IMR-90 (cell line): Measurements from ENCODE around the gene ALG11. TPM values are rescaled to one million over a fixed set of nuclear protein-coding genes. Genes with fewer than 3 reads are reported as not detected.
A peak's percentile ranks its signal among the peaks of the same experiment; 100 is the strongest.

Experiments used
- ATAC-seq: fragments of 200-7000 bp; cut with Tn5 transposase; 2 replicates; pipeline ENCODE4 v1.9.1; 2020; ENCODE audit warnings: low read depth, mild to moderate bottlenecking, moderate library complexity
- BruUV-seq: library from RNA; stranded (reverse); fragments of 400-500 nt; replicated peaks from 2 replicates; lab custom pipeline; 2021; lab: Mats Ljungman, UMichigan
- CTCF ChIA-PET: fragments of 300-600 bp; formaldehyde crosslinking; extraction: SDS; loops from one replicate; lab custom pipeline; 2021; ENCODE audit warnings: antibody characterized with exemption; lab: Yijun Ruan, JAX
- POLR2A ChIA-PET: fragments of 300-600 bp; sonication (Branson Sonifier 250); formaldehyde crosslinking; loops from one replicate; lab custom pipeline; 2022; ENCODE audit warnings: antibody characterized with exemption; ENCODE audit not compliant: unreplicated experiment; lab: Charles Lee
- DNase-seq: peaks from one replicate; pipeline ENCODE4 v3.0.0; 2013
- H2AFZ ChIP-seq: replicated peaks from 2 replicates; pipeline ENCODE3; 2013; ENCODE audit warnings: low read length, mild to moderate bottlenecking; ENCODE audit not compliant: poor library complexity
- H2AK5ac ChIP-seq: 2 replicates; pipeline ENCODE4 v1.6.1; 2013; ENCODE audit warnings: low read depth, low read length, inconsistent platforms
- H2AK9ac ChIP-seq: replicated peaks from 2 replicates; pipeline ENCODE3; 2013; ENCODE audit warnings: mild to moderate bottlenecking, low read depth, low read length, moderate library complexity; ENCODE audit not compliant: poor library complexity
- H2BK120ac ChIP-seq: 2 replicates; pipeline ENCODE4 v1.6.1; 2013; ENCODE audit warnings: low read depth, low read length, inconsistent platforms
- H2BK15ac ChIP-seq: 3 replicates; pipeline ENCODE4 v1.6.1; 2013; ENCODE audit warnings: low read depth, low read length, inconsistent platforms
- H2BK20ac ChIP-seq: 2 replicates; pipeline ENCODE4 v1.6.1; 2013; ENCODE audit warnings: low read depth, mild to moderate bottlenecking, inconsistent platforms, low read length, moderate library complexity
- H2BK5ac ChIP-seq: 2 replicates; pipeline ENCODE4 v1.6.1; 2013; ENCODE audit warnings: mild to moderate bottlenecking, low read depth, low read length, inconsistent platforms; ENCODE audit not compliant: poor library complexity, severe bottlenecking
- H3K14ac ChIP-seq: replicated peaks from 2 replicates; pipeline ENCODE4 v1.6.1; 2013; ENCODE audit warnings: low read depth, low read length, inconsistent platforms
- H3K18ac ChIP-seq: 2 replicates; pipeline ENCODE4 v1.6.1; 2013; ENCODE audit warnings: low read depth, low read length, control low read depth
- H3K23ac ChIP-seq: 2 replicates; pipeline ENCODE4 v1.6.1; 2013; ENCODE audit warnings: low read depth, low read length, inconsistent platforms
- H3K27ac ChIP-seq: 2 replicates; pipeline ENCODE4 v1.5.1; 2013; ENCODE audit warnings: mild to moderate bottlenecking, control low read depth, low read length; ENCODE audit not compliant: insufficient read depth
- H3K27me3 ChIP-seq: 2 replicates; pipeline ENCODE4 v1.6.1; 2013; ENCODE audit warnings: low read length; ENCODE audit not compliant: control insufficient read depth, insufficient read depth
- H3K36me3 ChIP-seq: 2 replicates; pipeline ENCODE4 v1.6.1; 2013; ENCODE audit warnings: low read length, mixed read lengths; ENCODE audit not compliant: control insufficient read depth, insufficient read depth
- H3K4ac ChIP-seq: 2 replicates; pipeline ENCODE4 v1.6.1; 2013; ENCODE audit warnings: low read depth, low read length, inconsistent platforms
- H3K4me1 ChIP-seq: 2 replicates; pipeline ENCODE4 v1.6.1; 2013; ENCODE audit warnings: low read length, mixed read lengths; ENCODE audit not compliant: control insufficient read depth, insufficient read depth
- H3K4me2 ChIP-seq: 2 replicates; pipeline ENCODE4 v1.6.1; 2013; ENCODE audit warnings: low read depth, mild to moderate bottlenecking, control low read depth, low read length, moderate library complexity
- H3K4me3 ChIP-seq: 2 replicates; pipeline ENCODE4 v1.5.1; 2013; ENCODE audit warnings: low read depth, mild to moderate bottlenecking, control low read depth, low read length, moderate library complexity; ENCODE audit not compliant: insufficient read depth
- H3K56ac ChIP-seq: 2 replicates; pipeline ENCODE4 v1.6.1; 2013; ENCODE audit warnings: low read length, inconsistent platforms; ENCODE audit not compliant: insufficient read depth; ENCODE audit errors: extremely low read depth
- H3K79me1 ChIP-seq, 2 experiments: 2 replicates each; pipeline ENCODE4 v1.6.1; 2013; ENCODE audit warnings: low read length in 2 of 2, inconsistent platforms in 1 of 2, low read depth in 1 of 2
- H3K9ac ChIP-seq: 2 replicates; pipeline ENCODE4 v1.6.1; 2013; ENCODE audit warnings: low read depth, low read length, control low read depth
- H3K9me1 ChIP-seq: 2 replicates; pipeline ENCODE4 v1.6.1; 2013; ENCODE audit warnings: low read length, inconsistent platforms; ENCODE audit not compliant: insufficient read depth
- H3K9me3 ChIP-seq: 2 replicates; pipeline ENCODE4 v1.6.1; 2013; ENCODE audit warnings: low read length; ENCODE audit not compliant: control insufficient read depth, insufficient read depth
- H4K20me1 ChIP-seq: 2 replicates; pipeline ENCODE4 v1.6.1; 2013; ENCODE audit warnings: low read length, inconsistent platforms; ENCODE audit not compliant: insufficient read depth
- H4K5ac ChIP-seq: 2 replicates; pipeline ENCODE4 v1.6.1; 2013; ENCODE audit warnings: mild to moderate bottlenecking, low read depth, low read length, control low read depth
- H4K8ac ChIP-seq, 2 experiments: 2 replicates each; pipeline ENCODE4 v1.6.1; 2013; ENCODE audit warnings: low read depth in 2 of 2, low read length in 2 of 2, control low read depth in 1 of 2, inconsistent platforms in 1 of 2
- H4K91ac ChIP-seq: 2 replicates; pipeline ENCODE4 v1.6.1; 2013; ENCODE audit warnings: low read depth, low read length, inconsistent platforms; ENCODE audit not compliant: insufficient read depth
- BHLHE40 ChIP-seq: fragments of 150-350 bp; IDR thresholded peaks from 2 replicates; pipeline ENCODE4 v1.6.1; 2016; ENCODE audit warnings: mild to moderate bottlenecking, low read depth, low read length
- CEBPB ChIP-seq: IDR thresholded peaks from 2 replicates; pipeline ENCODE4 v1.6.1; 2012; ENCODE audit warnings: low read depth, low read length, improper control_type of control experiment
- CHD1 ChIP-seq: IDR thresholded peaks from 2 replicates; pipeline ENCODE4 v1.6.1; 2012; ENCODE audit warnings: low read depth, low read length, improper control_type of control experiment
- ELK1 ChIP-seq: fragments of 150-350 bp; IDR thresholded peaks from 2 replicates; pipeline ENCODE4 v1.6.1; 2016; ENCODE audit warnings: low read depth, mild to moderate bottlenecking, low read length, moderate library complexity, borderline replicate concordance
- FOS ChIP-seq: fragments of 150-350 bp; IDR thresholded peaks from 2 replicates; pipeline ENCODE4 v1.6.1; 2016; ENCODE audit warnings: low read depth, low read length
- MAFK ChIP-seq: IDR thresholded peaks from 2 replicates; pipeline ENCODE4 v1.6.1; 2012; ENCODE audit warnings: low read depth, low read length, improper control_type of control experiment
- MAZ ChIP-seq: IDR thresholded peaks from 2 replicates; pipeline ENCODE4 v1.6.1; 2012; ENCODE audit warnings: low read depth, mild to moderate bottlenecking, low read length, improper control_type of control experiment, moderate library complexity, borderline replicate concordance
- MXI1 ChIP-seq: IDR thresholded peaks from 2 replicates; pipeline ENCODE4 v1.6.1; 2012; ENCODE audit warnings: low read depth, mild to moderate bottlenecking, low read length, moderate library complexity, borderline replicate concordance
- NFE2L2 ChIP-seq: fragments of 150-350 bp; IDR thresholded peaks from 2 replicates; pipeline ENCODE4 v1.6.1; 2016; ENCODE audit warnings: low read depth, mild to moderate bottlenecking, low read length
- POLR2A ChIP-seq: IDR thresholded peaks from 2 replicates; pipeline ENCODE4 v1.6.1; 2012; ENCODE audit warnings: mild to moderate bottlenecking, low read depth, low read length
- RAD21 ChIP-seq: IDR thresholded peaks from 2 replicates; pipeline ENCODE4 v1.6.1; 2012; ENCODE audit warnings: low read length, improper control_type of control experiment
- RCOR1 ChIP-seq: IDR thresholded peaks from 2 replicates; pipeline ENCODE4 v1.6.1; 2012; ENCODE audit warnings: mild to moderate bottlenecking, low read length, improper control_type of control experiment; ENCODE audit not compliant: insufficient replicate concordance
- RFX5 ChIP-seq: IDR thresholded peaks from 2 replicates; pipeline ENCODE4 v1.8.0; 2012; ENCODE audit warnings: low read depth, mild to moderate bottlenecking, low read length, moderate library complexity
- SMC3 ChIP-seq: fragments of 150-350 bp; IDR thresholded peaks from 2 replicates; pipeline ENCODE4 v1.6.1; 2016; ENCODE audit warnings: low read depth, mild to moderate bottlenecking, antibody characterized with exemption, low read length, moderate library complexity
- USF2 ChIP-seq: fragments of 150-350 bp; IDR thresholded peaks from 2 replicates; pipeline ENCODE4 v1.6.1; 2017; ENCODE audit warnings: mild to moderate bottlenecking, antibody characterized with exemption, low read length, low read depth
- WGBS, 2 experiments: methylation state at CpG; one replicate each; pipeline versions ENCODE4 v1.1.5 to v1.1.7; 2013; ENCODE audit warnings: missing lambda C conversion rate in 2 of 2; ENCODE audit not compliant: insufficient read length in 1 of 2; ENCODE audit errors: extremely low coverage in 2 of 2; 5-methylcytosine and 5-hydroxymethylcytosine counted together
- dilution Hi-C: fragments of 300-500 bp; cut with HindIII; formaldehyde crosslinking; loops from one replicate; pipeline ENCODE4 v1.14.3; 2018; ENCODE audit warnings: low sequenced_read_pairs; ENCODE audit not compliant: unreplicated experiment
- in situ Hi-C: fragments of 300-500 bp; cut with MboI; formaldehyde crosslinking; loops from 3 replicates; pipeline ENCODE4 v1.14.3; 2019; ENCODE audit warnings: low sequenced_read_pairs, inconsistent platforms, mixed read lengths
- intact Hi-C: fragments of 100-400 bp; cut with micrococcal nuclease; formaldehyde crosslinking; loops from 2 replicates; pipeline ENCODE4 v1.10.0; 2022
- polyA plus RNA-seq, 3 experiments: library from polyadenylated mRNA; depleted of rRNA; stranded (reverse); fragments of >200 nt; gene quantifications; 2 replicates each; pipeline ENCODE4 v1.2.3, GENCODE V29; 2012; ENCODE audit warnings: low replicate concordance in 1 of 3
- total RNA-seq: library from RNA; depleted of rRNA; stranded (reverse); fragments of >200 nt; gene quantifications from 2 replicates; pipeline ENCODE4 v1.2.3, GENCODE V29; 2012
- TF ChIP-seq, protein P1 (sequence below): conservative IDR thresholded peaks from 2 replicates; pipeline ENCODE4 v1.5.1; 2012; ENCODE audit warnings: mild to moderate bottlenecking, low read depth, low read length, improper control_type of control experiment

The ALG11 gene
- total and polyA plus RNA-seq, 2 of the 4 experiments (the other 2 are of a cell fraction): 10.0 to 12.7 TPM

- H2AK5ac ChIP-seq: no peak overlapping the region
- H3K9me3 ChIP-seq: peaks cover 15% of the 10 kb centered on the region
- no peak overlapping the region for H2AK9ac ChIP-seq
- no peaks in the 10 kb centered on the region for H3K27me3 ChIP-seq
- H3K18ac ChIP-seq: no peak overlapping the region
- no peak overlapping the region for H2BK5ac ChIP-seq
- in situ Hi-C loops (no loop called here), dilution Hi-C loops (no loop called here), intact Hi-C loops (loop anchor here (1.0 kb wide), 1 partner anchor 56 kb away; no protein-coding TSS in a partner anchor)
- no peak overlapping the region for H2BK20ac ChIP-seq
- no peak overlapping the region for H4K8ac ChIP-seq
- H4K91ac ChIP-seq: no peak overlapping the region
- no TSS peak for BruUV-seq
- no peak overlapping the region for H3K9ac ChIP-seq
- no peak overlapping the region for H2BK15ac ChIP-seq
- no peaks in the 10 kb centered on the region for H3K79me1 ChIP-seq
- H3K14ac ChIP-seq: no peak overlapping the region
- peak; percentile 32 for ATAC-seq
- H3K4me1 ChIP-seq: no peaks in the 10 kb centered on the region
- CTCF ChIA-PET: interaction anchor here (0.6 to 1.5 kb wide), 2 partner anchors 57 to 667 kb away, joined by 5 to 6 read pairs; no protein-coding TSS in a partner anchor
- no peak overlapping the region for H3K4me3 ChIP-seq
- no CpG with 5 or more reads among the region's 1 CpG for WGBS, 2 experiments
- POLR2A ChIA-PET: no interaction called here
- no peak overlapping the region for H4K5ac ChIP-seq
- no peak overlapping the region for H2AFZ ChIP-seq
- H3K56ac ChIP-seq: no peak overlapping the region
- no peaks in the 10 kb centered on the region for H3K36me3 ChIP-seq
- no peak overlapping the region for H3K23ac ChIP-seq
- H3K4ac ChIP-seq: no peak overlapping the region
- TF ChIP-seq, protein P1, sequence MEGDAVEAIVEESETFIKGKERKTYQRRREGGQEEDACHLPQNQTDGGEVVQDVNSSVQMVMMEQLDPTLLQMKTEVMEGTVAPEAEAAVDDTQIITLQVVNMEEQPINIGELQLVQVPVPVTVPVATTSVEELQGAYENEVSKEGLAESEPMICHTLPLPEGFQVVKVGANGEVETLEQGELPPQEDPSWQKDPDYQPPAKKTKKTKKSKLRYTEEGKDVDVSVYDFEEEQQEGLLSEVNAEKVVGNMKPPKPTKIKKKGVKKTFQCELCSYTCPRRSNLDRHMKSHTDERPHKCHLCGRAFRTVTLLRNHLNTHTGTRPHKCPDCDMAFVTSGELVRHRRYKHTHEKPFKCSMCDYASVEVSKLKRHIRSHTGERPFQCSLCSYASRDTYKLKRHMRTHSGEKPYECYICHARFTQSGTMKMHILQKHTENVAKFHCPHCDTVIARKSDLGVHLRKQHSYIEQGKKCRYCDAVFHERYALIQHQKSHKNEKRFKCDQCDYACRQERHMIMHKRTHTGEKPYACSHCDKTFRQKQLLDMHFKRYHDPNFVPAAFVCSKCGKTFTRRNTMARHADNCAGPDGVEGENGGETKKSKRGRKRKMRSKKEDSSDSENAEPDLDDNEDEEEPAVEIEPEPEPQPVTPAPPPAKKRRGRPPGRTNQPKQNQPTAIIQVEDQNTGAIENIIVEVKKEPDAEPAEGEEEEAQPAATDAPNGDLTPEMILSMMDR: peak; percentile 31; the same call in 1 of the 2 replicates
- TF ChIP-seq USF2: no peak
- no peak for TF ChIP-seq CHD1
- TF ChIP-seq MXI1: no peak
- TF ChIP-seq SMC3: peak; percentile 3; the same call in 1 of the 2 replicates
- TF ChIP-seq MAFK: no peak
- peak; percentile 16; the same call in 1 of the 2 replicates for TF ChIP-seq RAD21
- TF ChIP-seq NFE2L2: no peak
- TF ChIP-seq FOS: no peak
- TF ChIP-seq BHLHE40: no peak
- no peak for TF ChIP-seq RFX5
- TF ChIP-seq RCOR1: no peak
- TF ChIP-seq MAZ: no peak
- TF ChIP-seq ELK1: no peak
- no peak for TF ChIP-seq POLR2A
- no peak for TF ChIP-seq CEBPB
- H4K20me1 ChIP-seq: no peaks in the 10 kb centered on the region
- H3K27ac ChIP-seq: no peak overlapping the region
- peak; percentile 32 for DNase-seq
- H3K4me2 ChIP-seq: no peak overlapping the region
- no peak overlapping the region for H2BK120ac ChIP-seq
- no peaks in the 10 kb centered on the region for H3K9me1 ChIP-seq
Observed at GRCh38 chr13:52070929-52071523, 58.8 kb downstream of the ALG11 start.
